ENCODE measurements around the gene BBS2.

GRCh38 chr16:56538331-56538730 lies 18.5 kb upstream of the BBS2 start:
- TF ChIP-seq CTCF (IDR thresholded peaks at IDR 0.05) (no peak), REST (IDR thresholded peaks at IDR 0.05) (no peak), HOXA7 (CRISPR knock-in tag; IDR thresholded peaks at IDR 0.05) (no peak), FOSL2 (IDR thresholded peaks at IDR 0.05) (no peak), FOSL2 (CRISPR knock-in tag; IDR thresholded peaks at IDR 0.05) (no peak), RNF2 (IDR thresholded peaks at IDR 0.05; ENCODE audit: borderline replicate concordance, low read depth) (no peak), KDM1A (IDR thresholded peaks at IDR 0.05; ENCODE audit: low read depth) (no peak), HDAC2 (IDR thresholded peaks at IDR 0.05) (no peak), POLR2A (IDR thresholded peaks at IDR 0.05; ENCODE audit: low read length) (no peak), EP300 (IDR thresholded peaks at IDR 0.05) (no peak), KDM5A (IDR thresholded peaks at IDR 0.05) (no peak), ZFP36 (IDR thresholded peaks at IDR 0.05; ENCODE audit: borderline replicate concordance, partially characterized antibody) (no peak), BCL3 (IDR thresholded peaks at IDR 0.05) (no peak), HMGXB4 (CRISPR knock-in tag; IDR thresholded peaks at IDR 0.05; ENCODE audit: borderline replicate concordance) (no peak), MAFK (IDR thresholded peaks at IDR 0.05; ENCODE audit: partially characterized antibody) (no peak)

All from A549 (cell line).